ENCODE data around the gene PTPRM. TPM values are rescaled to one million over a fixed set of nuclear protein-coding genes. Genes with fewer than 3 reads are reported as not detected.

The PTPRM gene
- total RNA-seq, 1 experiment from 2014 or later: 6.2 TPM

- Histone ChIP-seq H3K9ac (ENCODE audit: extremely low read depth, insufficient read length, low read length) (no peak overlapping the region), H2BK20ac (ENCODE audit: low read depth, low read length, poor library complexity, severe bottlenecking) (no peak overlapping the region), H3K23ac (ENCODE audit: insufficient read length, low read depth, low read length) (no peak overlapping the region), H3K4me1 (ENCODE audit: insufficient read depth, low read length) (no peaks in the 10 kb centered on the region), H2BK120ac (ENCODE audit: low read depth, low read length, poor library complexity, severe bottlenecking) (no peak overlapping the region), H3K9me3 (ENCODE audit: control insufficient read depth, low read depth, low read length) (no peaks in the 10 kb centered on the region), H3K14ac (ENCODE audit: insufficient read depth, low read length) (peak overlapping the region; percentile 80; the same call in 1 of the 2 replicates), H2AFZ (ENCODE audit: low read length) (no peak overlapping the region), H3K23me2 (ENCODE audit: insufficient read length, low read depth, low read length, poor library complexity, severe bottlenecking) (no peaks in the 10 kb centered on the region), H2BK15ac (ENCODE audit: low read depth, low read length) (no peak overlapping the region), H3K27ac (ENCODE audit: insufficient read length, low read depth, low read length) (no peak overlapping the region), H2BK5ac (ENCODE audit: insufficient read length, low read length) (no peak overlapping the region), H4K91ac (ENCODE audit: insufficient read length, low read depth, low read length) (no peak overlapping the region), H4K20me1 (ENCODE audit: control insufficient read depth, insufficient read depth, insufficient read length) (no peaks in the 10 kb centered on the region), H3K27me3 (ENCODE audit: insufficient read depth, low read length) (no peaks in the 10 kb centered on the region), H3K79me1 (ENCODE audit: insufficient read depth, low read depth, low read length, poor library complexity, severe bottlenecking) (no peaks in the 10 kb centered on the region), H3T11ph (ENCODE audit: low read length) (no peak overlapping the region), H2BK12ac (ENCODE audit: insufficient read length, low read depth, low read length) (no peak overlapping the region), H4K8ac (replicated peaks; ENCODE audit: insufficient read length, low read depth, low read length) (no peak overlapping the region), H3K79me2 (ENCODE audit: insufficient read depth, low read length) (no peaks in the 10 kb centered on the region), H3K56ac (ENCODE audit: insufficient read length, low read depth, low read length) (no peak overlapping the region), H4K5ac (ENCODE audit: insufficient read length, low read depth, low read length) (no peak overlapping the region), H2AK5ac (ENCODE audit: insufficient read length, low read length) (no peak overlapping the region), H3K18ac (ENCODE audit: insufficient read length, low read depth, low read length) (peak overlapping the region; percentile 21), H3K4me2 (ENCODE audit: insufficient read depth, insufficient read length, low read length) (no peak overlapping the region), H3K4ac (ENCODE audit: low read depth, low read length) (no peak overlapping the region)
- Mint-ChIP-seq H3K27me3 (ENCODE audit: low read depth) (no peaks in the 10 kb centered on the region), H3K4me3 (no peak overlapping the region), H3K4me1 (peaks cover 29 to 35% of the 10 kb centered on the region in 2 experiments), H3K27ac (peak overlapping the region; percentile 20 to 74 (median 22); a peak in 5 of 7 replicates), H3K9me3 (no peaks in the 10 kb centered on the region), H3K36me3 (ENCODE audit: insufficient read depth in 1 of 3, low read depth in 3 of 3) (no peaks in the 10 kb centered on the region)
- DNase-seq: no peak
- TF ChIP-seq CTCF (conservative IDR thresholded peaks at IDR 0.05): no peak
- WGBS (ENCODE audit: extremely low coverage, insufficient read length, low lambda C conversion rate): no CpG with 5 or more reads among the region's 6 CpGs
Observed at GRCh38 chr18:8262221-8262620, 695.1 kb downstream of the PTPRM start.
